Right cardiac atrium (tissue), 5 donors: ENCODE data around the gene NAA80. TPM values are rescaled to one million over a fixed set of nuclear protein-coding genes. Genes with fewer than 3 reads are reported as not detected.

Source experiments
- ATAC-seq, 2 donors: fragments of 200-7000 bp; cut with Tn5 transposase; one replicate each; pipeline versions ENCODE4 v1.8.0 to v1.9.1; 2020; ENCODE audit warnings: moderate library complexity in 2 of 2, mild to moderate bottlenecking in 1 of 2
- DNase-seq, 3 donors: peaks; one replicate each; pipeline ENCODE4 v3.0.0-alpha.2; 2020
- H3K27ac ChIP-seq: one replicate; pipeline ENCODE4 v1.5.1; 2013; ENCODE audit warnings: mild to moderate bottlenecking, low read length, control low read depth, moderate library complexity
- H3K27me3 ChIP-seq: one replicate; pipeline ENCODE4 v1.6.1; 2013; ENCODE audit not compliant: control insufficient read depth, insufficient read depth
- H3K4me1 ChIP-seq: one replicate; pipeline ENCODE4 v1.6.1; 2013; ENCODE audit warnings: low read length; ENCODE audit not compliant: control insufficient read depth, insufficient read depth
- H3K4me3 ChIP-seq: one replicate; pipeline ENCODE4 v1.5.1; 2013; ENCODE audit warnings: low read length, control low read depth
- H3K9me3 ChIP-seq: one replicate; pipeline ENCODE4 v1.6.1; 2013; ENCODE audit warnings: low read length; ENCODE audit not compliant: control insufficient read depth
- WGBS: extraction: QIAGEN DNeasy Blood & Tissue Kit; methylation state at CpG from one replicate; pipeline ENCODE4 v1.1.7; 2013; 5-methylcytosine and 5-hydroxymethylcytosine counted together
- intact Hi-C, 4 donors: fragments of 100-400 bp; cut with DNase I; formaldehyde crosslinking; loops; one replicate each; pipeline versions ENCODE4 v1.11.0 to v1.14.0; 2022 to 2023
- polyA plus RNA-seq: library from polyadenylated mRNA; stranded (reverse); fragments of 200-250 nt; gene quantifications from one replicate; pipeline ENCODE4 v1.2.3, GENCODE V29; 2013
- total RNA-seq, 4 donors: library from RNA; stranded (reverse); fragmentation: NEBNext Ultra II Directional; extraction: Animal tissue kit (Norgen Biotek cat#: 25700); gene quantifications; one replicate each; pipeline ENCODE4 v1.2.1, GENCODE V29; 2021
- donor health status: healthy with polysubstance abuse.
- donor health status: DM: no; HTN: yes; CAD: no.
- donor health status: DM: no; HTN: no; CAD: no.
- donor health status: DM: no; HTN: yes; CAD: no; lungs with severe emphysema.
- donor health status: DM: yes; HTN: yes; CAD: no.

NAA80 gene
- total and polyA plus RNA-seq, 5 donors, result 8.1 to 11.5 (median 9.0) TPM

DNA sequence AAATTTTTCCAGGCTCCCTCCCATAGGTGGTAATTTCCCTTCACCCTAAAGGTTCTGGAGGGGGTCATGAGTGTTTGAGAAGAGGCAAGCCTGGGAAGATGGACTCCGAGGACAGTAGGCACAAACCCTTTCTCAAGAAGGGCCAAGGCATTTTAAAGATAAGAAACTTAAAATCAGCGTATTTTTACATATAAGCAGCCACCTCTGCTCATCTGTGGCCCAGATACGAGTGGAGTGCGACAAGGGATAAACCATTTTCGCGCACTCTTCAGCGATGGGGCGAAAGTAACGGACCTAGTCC lies 40.9 kb upstream of the NAA80 start:
- intact Hi-C loops, result no loop called here
- H3K27me3 ChIP-seq, result no peaks in the 10 kb centered on the region
- WGBS, result 20% methylated on average over 9 of the region's 9 CpGs
- H3K4me1 ChIP-seq, result no peaks in the 10 kb centered on the region
- H3K9me3 ChIP-seq, result no peaks in the 10 kb centered on the region
- no peak for ATAC-seq
- H3K27ac ChIP-seq, result peak overlapping the region; percentile 53
- peak overlapping the region; percentile 12 for H3K4me3 ChIP-seq
- no peak for DNase-seq

DNA sequence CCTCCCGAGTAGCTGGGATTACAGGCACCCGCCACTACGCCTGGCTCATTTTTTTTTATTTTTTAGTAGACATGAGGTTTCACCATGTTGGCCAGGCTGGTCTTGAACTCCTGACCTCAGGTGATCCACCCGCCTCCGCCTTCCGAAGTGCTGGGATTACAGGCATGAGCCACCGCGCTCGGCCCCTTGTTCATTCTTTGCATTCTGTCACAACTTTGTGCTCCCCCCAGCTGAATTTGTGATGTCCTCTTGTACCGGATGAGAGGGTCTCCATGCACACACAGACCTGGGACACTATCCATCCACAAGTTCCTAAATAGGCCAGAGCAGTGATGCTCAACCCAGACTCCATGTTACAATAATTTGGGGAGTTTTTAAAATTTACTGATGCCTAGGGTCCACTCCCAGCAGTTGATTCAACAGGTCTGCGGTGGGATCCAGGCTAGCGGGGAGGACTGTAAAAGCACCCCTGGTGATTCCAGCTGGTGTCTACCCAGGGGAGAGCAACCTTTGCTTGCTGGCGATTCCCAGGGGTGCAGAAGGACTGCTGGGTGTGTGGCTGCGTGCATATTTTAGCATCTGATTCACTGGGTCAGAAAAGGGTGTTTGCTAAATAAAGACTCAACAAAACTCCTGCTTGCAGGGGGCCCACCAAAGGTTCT lies 40.4 kb upstream of the NAA80 start:
- Histone ChIP-seq H3K4me3 (peak overlapping the region; percentile 12), H3K27ac (peak overlapping the region; percentile 2), H3K9me3 (no peaks in the 10 kb centered on the region), H3K27me3 (no peaks in the 10 kb centered on the region), H3K4me1 (no peaks in the 10 kb centered on the region)
- 76% methylated on average over 14 of the region's 14 CpGs for WGBS
- intact Hi-C loops, result no loop called here
- DNase-seq (peak in 1 of 3 donors; percentile 65), ATAC-seq (no peak)

- Histone ChIP-seq H3K27ac (peak overlapping the region; percentile 60), H3K9me3 (no peaks in the 10 kb centered on the region), H3K4me3 (no peak overlapping the region), H3K4me1 (no peaks in the 10 kb centered on the region), H3K27me3 (no peaks in the 10 kb centered on the region)
- 59% methylated on average over 5 of the region's 5 CpGs for WGBS
- DNase-seq (no peak), ATAC-seq (no peak)
- intact Hi-C loops, result no loop called here
Observed at GRCh38 chr3:50338965-50339364, 39.8 kb upstream of the NAA80 start.

DNA sequence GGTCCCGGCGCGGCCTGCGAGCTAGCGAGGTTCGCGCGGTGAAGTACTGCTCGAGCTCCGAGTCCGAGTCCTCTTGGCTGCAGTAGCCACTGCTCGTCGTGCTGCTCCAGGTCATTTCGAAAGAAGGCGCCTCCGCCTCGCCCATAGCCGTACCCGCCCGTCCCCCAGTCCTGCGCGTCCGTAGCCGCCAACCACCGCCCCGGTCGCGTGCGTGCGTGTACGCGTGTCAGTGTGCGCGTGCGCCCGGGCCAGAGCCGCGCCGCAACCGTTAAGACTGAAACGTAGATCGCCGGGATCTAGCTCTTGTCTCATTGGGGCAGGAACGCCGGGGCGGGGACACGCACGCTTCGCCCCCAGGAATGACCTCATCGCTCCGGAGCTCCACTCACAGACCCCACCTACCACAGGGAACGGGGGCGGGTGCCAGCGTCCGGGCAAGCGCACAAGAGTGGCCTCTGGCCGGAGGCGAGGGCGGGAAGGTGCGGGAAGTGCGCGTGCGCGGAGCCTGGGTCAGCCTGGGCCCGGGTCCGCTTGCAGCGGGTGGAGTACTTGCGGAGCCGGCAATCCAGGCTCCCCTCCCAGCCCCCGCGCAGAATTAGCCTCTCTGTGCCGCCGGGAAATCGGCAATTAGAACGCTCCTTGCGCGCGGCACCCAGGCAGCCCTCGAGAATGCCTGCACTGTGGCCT lies 38.1 kb upstream of the NAA80 start:
- peak; percentile 100 for DNase-seq
- Histone ChIP-seq H3K9me3 (no peaks in the 10 kb centered on the region), H3K4me1 (no peaks in the 10 kb centered on the region), H3K27me3 (no peaks in the 10 kb centered on the region), H3K27ac (peak overlapping the region; percentile 96), H3K4me3 (peak overlapping the region; percentile 74)
- ATAC-seq, result peak; percentile 82 to 91
- intact Hi-C loops, result no loop called here
- under 1% methylated on average over 79 of the region's 79 CpGs for WGBS

GRCh38 chr3:50336452-50337174 lies 37.4 kb upstream of the NAA80 start:
- DNase-seq (no peak), ATAC-seq (no peak)
- intact Hi-C loops, result no loop called here
- Histone ChIP-seq H3K27me3 (no peaks in the 10 kb centered on the region), H3K4me3 (peak overlapping the region; percentile 74), H3K27ac (peak overlapping the region; percentile 77), H3K4me1 (no peaks in the 10 kb centered on the region), H3K9me3 (no peaks in the 10 kb centered on the region)
- under 1% methylated on average over 31 of the region's 31 CpGs for WGBS

DNA sequence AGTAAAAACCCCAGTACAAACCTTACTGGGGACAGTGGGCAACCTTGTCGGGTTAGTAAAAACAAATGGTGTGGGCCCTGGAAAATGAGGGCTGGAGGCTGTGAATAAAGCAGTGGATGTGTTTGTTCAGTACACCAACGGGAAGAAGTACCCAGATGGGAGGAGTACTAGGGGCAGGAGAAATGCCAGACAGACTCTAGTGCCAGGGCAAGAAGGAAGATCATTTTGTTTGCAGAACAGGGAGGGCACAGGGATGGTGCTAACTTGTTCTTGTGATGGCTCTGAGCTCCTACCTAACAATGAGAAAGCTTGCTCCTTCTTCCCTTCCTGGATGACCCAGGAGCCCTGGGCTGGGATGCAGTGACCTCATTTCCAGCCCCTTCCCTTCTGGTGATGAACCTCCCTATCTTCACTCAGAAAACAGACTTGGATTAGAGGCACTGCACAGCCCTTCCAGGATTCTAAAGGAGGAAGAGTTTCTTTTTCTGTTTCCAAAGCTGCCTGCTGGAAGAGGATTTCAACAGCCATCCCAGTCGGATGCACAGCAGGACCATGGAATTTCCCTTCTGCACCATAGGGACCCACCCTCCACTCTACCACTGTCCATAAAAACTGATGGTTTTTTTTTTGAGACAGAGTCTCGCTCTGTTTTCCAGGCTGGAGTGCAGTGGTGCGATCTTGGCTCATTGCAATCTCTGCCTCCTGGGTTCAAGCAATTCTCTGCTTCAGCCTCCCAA lies 35.3 kb upstream of the NAA80 start:
- peak in 1 of 3 donors; percentile 28 for DNase-seq
- WGBS, result 42% methylated on average over 5 of the region's 5 CpGs
- no peaks in the 10 kb centered on the region for H3K27me3 ChIP-seq
- no peaks in the 10 kb centered on the region for H3K9me3 ChIP-seq
- peak overlapping the region; percentile 63 for H3K27ac ChIP-seq
- no peaks in the 10 kb centered on the region for H3K4me1 ChIP-seq
- no peak for ATAC-seq
- intact Hi-C loops, result no loop called here
- no peak overlapping the region for H3K4me3 ChIP-seq

DNA sequence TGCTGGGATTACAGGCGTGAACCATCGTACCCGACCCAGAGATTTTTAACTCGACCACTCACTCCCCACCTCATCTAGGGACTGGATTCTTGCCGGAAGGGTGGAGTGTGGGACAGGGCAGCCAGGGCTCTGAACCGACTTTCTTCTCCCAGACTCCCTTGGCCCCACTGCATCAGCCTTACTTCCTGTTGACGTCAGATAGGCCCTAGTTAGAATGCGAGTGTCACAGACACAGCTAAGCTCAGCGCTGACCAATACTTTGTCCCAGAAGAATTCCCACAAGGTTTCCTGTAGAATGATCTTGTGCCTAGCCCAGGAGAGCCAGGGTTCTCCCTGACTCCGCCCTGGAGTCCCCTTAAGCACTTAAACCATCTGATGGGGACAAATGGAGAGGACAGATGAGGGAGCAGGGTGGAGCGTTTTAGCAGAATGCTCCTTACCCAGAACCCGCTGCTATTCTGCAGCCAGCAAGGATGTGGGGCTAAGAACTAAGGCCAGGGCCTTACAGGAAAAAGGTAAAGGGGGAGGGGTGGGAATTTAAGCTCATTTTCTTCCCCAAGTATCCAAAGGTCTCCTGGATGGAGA lies 34.6 kb upstream of the NAA80 start:
- Histone ChIP-seq H3K27me3 (no peaks in the 10 kb centered on the region), H3K27ac (peak overlapping the region; percentile 71), H3K4me1 (no peaks in the 10 kb centered on the region), H3K4me3 (no peak overlapping the region), H3K9me3 (no peaks in the 10 kb centered on the region)
- DNase-seq (peak; percentile 81 to 87 (median 83)), ATAC-seq (peak; percentile 40 to 64)
- 41% methylated on average over 12 of the region's 12 CpGs for WGBS
- intact Hi-C loops, result no loop called here

DNA sequence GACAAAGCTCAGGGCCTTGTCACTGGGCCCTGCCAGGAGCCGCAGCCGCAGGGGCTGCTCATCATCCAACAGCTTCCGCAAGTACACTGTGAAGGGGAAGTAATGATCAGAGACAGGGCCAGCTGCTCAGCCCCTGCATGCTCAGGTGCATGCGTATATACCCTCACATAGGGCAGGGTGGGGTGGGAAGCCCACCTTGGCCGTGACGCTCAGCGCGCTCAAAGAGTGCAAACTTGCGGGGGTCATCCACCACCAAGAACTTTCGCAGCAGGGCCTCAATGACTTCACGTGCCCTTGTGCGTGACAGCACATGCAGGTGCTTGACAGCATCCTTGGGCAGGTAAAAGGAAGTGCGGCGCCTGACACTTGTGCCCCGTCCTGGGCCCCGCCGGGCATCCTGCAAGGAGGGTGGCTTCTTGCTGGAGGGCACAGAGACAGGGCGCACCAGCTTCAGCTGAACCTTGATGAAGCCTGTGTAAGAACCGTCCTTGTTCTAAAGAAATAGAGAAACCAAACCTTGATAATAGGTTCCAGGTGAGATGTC lies 32.2 kb upstream of the NAA80 start:
- H3K4me1 ChIP-seq, result peaks cover 3% of the 10 kb centered on the region
- 95% methylated on average over 19 of the region's 19 CpGs for WGBS
- H3K9me3 ChIP-seq, result no peaks in the 10 kb centered on the region
- ATAC-seq (no peak), DNase-seq (peak in 2 of 3 donors; percentile 17 to 40)
- no peak overlapping the region for H3K27ac ChIP-seq
- no peaks in the 10 kb centered on the region for H3K27me3 ChIP-seq
- no peak overlapping the region for H3K4me3 ChIP-seq
- intact Hi-C loops, result no loop called here

GRCh38 chr3:50330330-50330729 lies 31.1 kb upstream of the NAA80 start:
- peaks cover 3% of the 10 kb centered on the region for H3K4me1 ChIP-seq
- intact Hi-C loops, result no loop called here
- no peaks in the 10 kb centered on the region for H3K9me3 ChIP-seq
- DNase-seq, result peak; percentile 13 to 31 (median 29)
- no peak overlapping the region for H3K27ac ChIP-seq
- no peaks in the 10 kb centered on the region for H3K27me3 ChIP-seq
- WGBS, result 86% methylated on average over 10 of the region's 10 CpGs
- no peak for ATAC-seq
- no peak overlapping the region for H3K4me3 ChIP-seq

DNA sequence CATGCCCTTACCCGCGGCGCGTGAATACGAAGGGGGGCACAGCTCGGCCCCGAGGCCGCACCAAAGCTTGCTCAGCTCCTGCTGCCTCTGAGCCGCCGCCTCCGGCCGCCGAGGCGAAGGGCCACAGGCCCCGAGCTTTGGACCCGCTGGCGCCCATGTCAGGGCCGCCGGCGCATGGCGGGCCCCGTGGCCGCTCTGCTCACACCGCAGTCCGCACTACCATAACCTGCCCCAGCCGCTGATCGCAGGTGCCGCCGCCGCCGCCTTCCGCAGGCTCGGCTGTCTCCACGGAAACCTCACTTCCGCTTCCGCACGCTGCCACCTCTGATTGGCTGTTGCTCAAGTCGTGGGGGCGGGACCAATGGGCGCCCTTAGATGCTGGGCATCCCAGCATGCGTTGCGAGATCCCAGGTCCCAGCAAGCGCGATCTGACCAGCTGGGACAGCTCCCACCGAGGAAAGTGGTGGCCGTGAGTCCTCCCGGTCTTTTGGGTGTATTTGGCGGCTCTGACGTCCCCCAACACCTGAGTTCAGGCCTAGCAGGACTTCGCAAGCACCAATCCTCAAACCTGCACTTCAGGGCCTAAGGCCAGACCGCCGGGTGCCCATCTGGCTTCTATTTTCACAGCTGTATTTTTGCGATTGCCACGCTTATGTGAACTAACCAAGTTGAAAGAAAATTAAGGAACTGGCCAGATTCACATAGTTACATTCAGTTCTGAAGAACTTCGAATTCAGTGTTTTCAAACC lies 28.9 kb upstream of the NAA80 start, which contains the start of gene TUSC2:
Gene TUSC2 (minus strand): TSS at position 281 of the 749 bp plus-strand sequence. CDS start 124 bp downstream, at position 157.
- DNase-seq (peak; percentile 97 to 99 (median 98)), ATAC-seq (peak; percentile 63 to 88)
- Histone ChIP-seq H3K4me1 (peaks cover 8% of the 10 kb centered on the region), H3K4me3 (peak within 1 kb of the TSS; percentile 85), H3K9me3 (no peaks in the 10 kb centered on the region), H3K27me3 (no peaks in the 10 kb centered on the region), H3K27ac (peak within 1 kb of the TSS; percentile 87)
- intact Hi-C loops, result no loop called here
- 2% methylated on average over 55 of the region's 55 CpGs for WGBS
